Measurements from ENCODE around the gene GPS1. TPM values are rescaled to one million over a fixed set of nuclear protein-coding genes. Genes with fewer than 3 reads are reported as not detected.

GPS1 gene
- total and polyA plus RNA-seq, 11 donors = 76.7 to 151 (median 85.0) TPM

DNA sequence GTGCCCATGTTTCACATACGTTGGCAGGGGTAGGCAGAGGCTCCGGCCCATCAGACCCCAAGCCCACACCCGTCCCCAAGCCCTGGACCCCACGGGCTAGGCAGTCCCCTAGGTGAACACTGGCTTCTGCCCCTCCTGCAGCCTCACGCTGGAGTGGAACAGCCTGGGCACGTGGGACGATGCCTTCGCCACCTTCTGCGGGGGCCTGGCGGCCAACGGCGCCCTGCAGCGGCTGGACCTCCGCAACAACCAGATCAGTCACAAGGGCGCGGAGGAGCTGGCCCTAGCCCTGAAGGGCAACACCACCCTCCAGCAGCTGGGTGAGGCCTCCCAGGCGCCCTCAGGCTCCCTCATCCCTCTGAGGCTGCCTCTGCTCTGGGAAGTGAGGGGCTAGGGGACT lies 26.8 kb upstream of the GPS1 start:
- ATAC-seq (no peak), DNase-seq (no peak)
- Histone ChIP-seq H3K4me1 (peaks cover 5 to 44% (median 25%) of the 10 kb centered on the region in 12 donors), H3K4me3 (no peak overlapping the region), H3K36me3 (peaks cover 0 to 4% (median 0%) of the 10 kb centered on the region in 9 donors), H3K27ac (no peak overlapping the region), H3K9me3 (no peaks in the 10 kb centered on the region), H3K27me3 (no peaks in the 10 kb centered on the region)
- no peak for TF ChIP-seq POLR2A (IDR thresholded peaks at IDR 0.05)
- TF ChIP-seq, protein P1, sequence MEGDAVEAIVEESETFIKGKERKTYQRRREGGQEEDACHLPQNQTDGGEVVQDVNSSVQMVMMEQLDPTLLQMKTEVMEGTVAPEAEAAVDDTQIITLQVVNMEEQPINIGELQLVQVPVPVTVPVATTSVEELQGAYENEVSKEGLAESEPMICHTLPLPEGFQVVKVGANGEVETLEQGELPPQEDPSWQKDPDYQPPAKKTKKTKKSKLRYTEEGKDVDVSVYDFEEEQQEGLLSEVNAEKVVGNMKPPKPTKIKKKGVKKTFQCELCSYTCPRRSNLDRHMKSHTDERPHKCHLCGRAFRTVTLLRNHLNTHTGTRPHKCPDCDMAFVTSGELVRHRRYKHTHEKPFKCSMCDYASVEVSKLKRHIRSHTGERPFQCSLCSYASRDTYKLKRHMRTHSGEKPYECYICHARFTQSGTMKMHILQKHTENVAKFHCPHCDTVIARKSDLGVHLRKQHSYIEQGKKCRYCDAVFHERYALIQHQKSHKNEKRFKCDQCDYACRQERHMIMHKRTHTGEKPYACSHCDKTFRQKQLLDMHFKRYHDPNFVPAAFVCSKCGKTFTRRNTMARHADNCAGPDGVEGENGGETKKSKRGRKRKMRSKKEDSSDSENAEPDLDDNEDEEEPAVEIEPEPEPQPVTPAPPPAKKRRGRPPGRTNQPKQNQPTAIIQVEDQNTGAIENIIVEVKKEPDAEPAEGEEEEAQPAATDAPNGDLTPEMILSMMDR (IDR thresholded peaks at IDR 0.05) = no peak
- 88 to 100% (median 97%) methylated on average over 3 to 17 of the region's 17 CpGs for WGBS, 4 donors
- intact Hi-C loops (cut with DNase I) = loop anchor here in 5 of 10 donors (5.0 to 10.0 kb wide), 4 partner anchors 48 to 297 kb away; partner anchors contain the start of genes ASPSCR1 (in 4 of the 5) and P4HB (in 1 of the 5)

DNA sequence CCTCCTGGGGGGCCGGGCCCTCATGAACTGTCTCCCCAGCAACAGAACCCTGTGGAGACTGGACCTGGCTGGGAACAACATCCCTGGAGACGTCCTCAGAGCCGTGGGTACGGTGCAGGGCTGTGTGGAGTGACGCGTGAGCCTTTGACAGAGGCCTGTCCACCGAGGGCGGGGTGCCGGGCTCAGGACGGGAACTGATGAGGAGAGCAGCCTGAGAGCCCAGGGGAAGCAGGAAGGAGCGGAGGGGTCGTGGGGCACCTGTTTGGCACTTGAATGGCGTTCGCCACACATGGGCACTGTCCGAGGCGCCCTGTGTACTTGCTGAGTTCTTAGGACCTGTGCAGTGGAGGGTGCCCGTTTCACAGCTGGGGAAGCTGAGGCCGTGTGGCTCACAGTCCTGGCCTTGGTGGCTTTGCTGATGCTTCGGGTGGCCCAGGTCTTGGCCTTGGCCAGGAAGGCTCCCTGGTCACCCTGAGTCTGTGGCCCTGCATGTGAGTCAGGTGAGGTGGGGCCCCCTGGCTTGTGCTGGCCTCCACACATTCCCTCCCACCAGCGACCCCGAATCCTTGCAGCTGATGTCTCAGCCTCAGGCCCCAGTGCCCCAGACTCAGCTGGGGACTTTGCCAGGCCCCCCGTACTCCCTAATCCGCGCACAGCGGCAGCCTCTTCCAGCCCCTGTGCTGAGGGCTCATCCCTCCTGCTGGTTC lies 26.1 kb upstream of the GPS1 start:
- Histone ChIP-seq H3K9me3 (no peaks in the 10 kb centered on the region), H3K27ac (no peak overlapping the region), H3K4me3 (no peak overlapping the region), H3K36me3 (peaks cover 0 to 4% (median 0%) of the 10 kb centered on the region in 9 donors), H3K27me3 (no peaks in the 10 kb centered on the region), H3K4me1 (peaks cover 5 to 49% (median 32%) of the 10 kb centered on the region in 12 donors)
- intact Hi-C loops (cut with DNase I) = loop anchor here in 2 of 10 donors (5.0 to 10.0 kb wide), 2 partner anchors 161 to 297 kb away; partner anchors contain the start of gene P4HB (in 1 of the 2)
- DNase-seq = no peak
- TF ChIP-seq, protein P1 (IDR thresholded peaks at IDR 0.05) = no peak
- no peak for TF ChIP-seq POLR2A (IDR thresholded peaks at IDR 0.05)
- 93 to 95% (median 94%) methylated on average over 21 to 25 of the region's 25 CpGs for WGBS, 4 donors
- no peak for ATAC-seq

DNA sequence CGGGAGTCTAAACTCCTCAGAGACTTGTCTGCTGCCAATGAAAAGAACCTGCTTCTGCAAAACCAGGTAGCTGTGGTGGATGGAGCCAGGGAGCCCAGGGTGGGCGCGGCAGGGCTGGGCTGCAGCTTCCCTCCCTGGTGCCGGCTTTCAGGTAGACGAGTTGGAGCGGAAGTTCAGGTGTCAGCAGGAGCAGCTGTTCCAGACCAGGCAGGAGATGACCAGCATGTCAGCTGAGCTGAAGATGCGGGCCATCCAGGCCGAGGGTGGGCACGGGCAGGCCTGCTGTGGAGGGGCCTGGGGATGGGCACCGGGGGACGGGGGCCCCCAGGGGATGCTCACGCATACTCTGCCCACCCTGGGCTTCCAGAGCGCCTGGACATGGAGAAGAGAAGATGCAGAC lies 23.5 kb upstream of the GPS1 start:
- H3K9me3 ChIP-seq = no peaks in the 10 kb centered on the region
- no peak overlapping the region for H3K27ac ChIP-seq
- H3K4me3 ChIP-seq = no peak overlapping the region
- peaks cover 0 to 4% (median 0%) of the 10 kb centered on the region in 9 donors for H3K36me3 ChIP-seq
- H3K4me1 ChIP-seq = peaks cover 0 to 42% (median 25%) of the 10 kb centered on the region in 12 donors
- 95 to 98% (median 97%) methylated on average over 9 to 13 of the region's 13 CpGs for WGBS, 4 donors
- ATAC-seq = no peak
- intact Hi-C loops (cut with DNase I) = loop anchor here in 5 of 10 donors (2.0 to 10.0 kb wide), 3 partner anchors 127 to 294 kb away; partner anchors contain the start of gene P4HB (in 1 of the 5)
- TF ChIP-seq POLR2A (IDR thresholded peaks at IDR 0.05) = no peak
- TF ChIP-seq, protein P1 (IDR thresholded peaks at IDR 0.05) = no peak
- DNase-seq = no peak
- peaks cover 0 to 9% (median 0%) of the 10 kb centered on the region in 9 donors for H3K27me3 ChIP-seq

DNA sequence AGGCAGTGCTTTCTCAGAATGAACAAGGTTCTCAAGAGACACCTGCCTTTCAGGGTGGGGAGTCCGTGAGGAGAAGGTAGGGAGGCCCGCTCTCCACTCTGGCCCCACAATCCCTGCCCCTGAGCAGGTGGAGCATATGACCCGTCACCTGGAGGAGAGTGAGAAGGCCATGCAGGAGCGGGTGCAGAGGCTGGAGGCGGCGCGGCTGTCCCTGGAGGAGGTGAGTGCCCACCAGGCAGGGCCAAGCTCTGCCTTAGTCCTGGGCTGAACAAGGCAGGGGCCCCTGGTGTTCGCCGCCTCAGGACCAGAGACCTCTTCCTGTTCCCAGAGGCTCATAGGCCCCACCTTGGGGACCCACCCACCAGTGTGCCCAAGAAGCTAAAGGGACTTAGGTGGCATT lies 22.7 kb upstream of the GPS1 start:
- intact Hi-C loops (cut with DNase I) = loop anchor here in 5 of 10 donors (2.0 to 10.0 kb wide), 3 partner anchors 126 to 293 kb away; partner anchors contain the start of gene P4HB (in 1 of the 5)
- Histone ChIP-seq H3K27me3 (peaks cover 0 to 9% (median 0%) of the 10 kb centered on the region in 9 donors), H3K4me3 (no peak overlapping the region), H3K4me1 (peaks cover 0 to 35% (median 19%) of the 10 kb centered on the region in 12 donors), H3K36me3 (peaks cover 0 to 4% (median 0%) of the 10 kb centered on the region in 9 donors), H3K9me3 (no peaks in the 10 kb centered on the region), H3K27ac (peak overlapping the region in 1 of 12 donors; percentile 16)
- 95 to 98% (median 97%) methylated on average over 9 of the region's 9 CpGs for WGBS, 4 donors
- ATAC-seq (no peak), DNase-seq (no peak)
- no peak for TF ChIP-seq POLR2A (IDR thresholded peaks at IDR 0.05)
- TF ChIP-seq, protein P1 (IDR thresholded peaks at IDR 0.05) = no peak
